Gastroesophageal sphincter (tissue), 3 donors: Measurements from ENCODE around the gene MLLT3.

Experiments
- CTCF ChIP-seq, 4 experiments: fragments of 200-600 bp in 2 of 4; fragments of 450-650 bp in 2 of 4; sonication (generic) in 1 of 4; IDR thresholded peaks; one replicate each; pipeline ENCODE4 v1.5.1; 2017 to 2019; ENCODE audit warnings: antibody characterized with exemption in 4 of 4, mild to moderate bottlenecking in 2 of 4, moderate library complexity in 2 of 4
- EP300 ChIP-seq: sonication (generic); formaldehyde crosslinking; IDR thresholded peaks from one replicate; pipeline ENCODE4 v1.6.1; 2017; ENCODE audit warnings: antibody characterized with exemption, mild to moderate bottlenecking
- POLR2A ChIP-seq, 2 donors: fragments of 450-650 bp; IDR thresholded peaks; one replicate each; pipeline ENCODE4 v1.6.1; 2017; ENCODE audit warnings: antibody characterized with exemption in 2 of 2, mild to moderate bottlenecking in 2 of 2, moderate library complexity in 1 of 2
- POLR2AphosphoS5 ChIP-seq: sonication (generic); formaldehyde crosslinking; IDR thresholded peaks from one replicate; pipeline ENCODE4 v1.6.1; 2017; ENCODE audit warnings: antibody characterized with exemption

- no peak for TF ChIP-seq CTCF (IDR thresholded peaks at IDR 0.05)
- no peak for TF ChIP-seq POLR2AphosphoS5
- TF ChIP-seq POLR2A (IDR thresholded peaks at IDR 0.05) = no peak
- TF ChIP-seq EP300 = no peak
These were observed 71.1 kb downstream of the MLLT3 start for GRCh38 chr9:20551236-20551635.
